HEK293 (cell line): ENCODE measurements around the gene RTN4IP1.

Source experiments
- CTCF ChIA-PET: fragments of 350-600 bp; formaldehyde crosslinking; extraction: SDS; loops from one replicate; lab custom pipeline; 2021; ENCODE audit warnings: antibody characterized with exemption; lab: Yijun Ruan, JAX
- POLR2A ChIA-PET: fragments of 300-600 bp; formaldehyde crosslinking; extraction: SDS; loops from one replicate; lab custom pipeline; 2020; ENCODE audit warnings: antibody characterized with exemption, inconsistent platforms; lab: Yijun Ruan, JAX
- H3K27ac ChIP-seq: fragments of 200-500 bp; sonication (Bioruptor generic); 2 replicates; pipeline ENCODE4 v1.5.1; 2014; ENCODE audit warnings: low read depth, low read length, control low read depth, inconsistent platforms; ENCODE audit errors: extremely low read depth
- H3K36me3 ChIP-seq, 2 experiments: fragments of 200-500 bp in 1 of 2; sonication (Bioruptor generic) in 1 of 2; 1 replicate in 1 of 2; 2 replicates in 1 of 2; pipeline ENCODE4 v1.5.1; 2014 to 2017; ENCODE audit warnings: inconsistent platforms in 2 of 2, low read length in 2 of 2; ENCODE audit not compliant: control insufficient read depth in 2 of 2, insufficient read depth in 1 of 2
- H3K4me1 ChIP-seq: fragments of 200-500 bp; sonication (Bioruptor generic); 2 replicates; pipeline ENCODE4 v1.5.1; 2014; ENCODE audit warnings: mild to moderate bottlenecking, low read length, inconsistent platforms; ENCODE audit not compliant: control insufficient read depth, insufficient read depth
- H3K4me3 ChIP-seq: 2 replicates; pipeline ENCODE4 v1.5.1; 2011; ENCODE audit warnings: low read depth, mild to moderate bottlenecking, control low read depth, low read length, moderate library complexity
- H3K9me3 ChIP-seq: fragments of 200-500 bp; sonication (Bioruptor generic); 2 replicates; pipeline ENCODE4 v1.5.1; 2014; ENCODE audit warnings: low read depth, low read length, inconsistent platforms; ENCODE audit not compliant: control insufficient read depth, insufficient read depth
- GFI1B ChIP-seq: fragments of 450-650 bp; formaldehyde crosslinking; IDR thresholded peaks from 2 replicates; pipeline ENCODE4 v1.5.1; 2016; ENCODE audit warnings: missing biosample characterization, missing genetic modification characterization
- IKZF3 ChIP-seq: fragments of 450-650 bp; IDR thresholded peaks from 2 replicates; pipeline ENCODE4 v1.5.0; 2018; ENCODE audit warnings: missing biosample characterization, mild to moderate bottlenecking, missing genetic modification characterization, moderate library complexity
- MZF1 ChIP-seq: fragments of 450-650 bp; formaldehyde crosslinking; IDR thresholded peaks from 2 replicates; pipeline ENCODE4 v1.5.1; 2017; ENCODE audit warnings: missing biosample characterization, missing genetic modification characterization, borderline replicate concordance
- ZBTB10 ChIP-seq: fragments of 450-650 bp; formaldehyde crosslinking; IDR thresholded peaks from 2 replicates; pipeline ENCODE4 v1.5.1; 2016; ENCODE audit warnings: missing biosample characterization, missing genetic modification characterization
- ZIC2 ChIP-seq: fragments of 450-650 bp; formaldehyde crosslinking; IDR thresholded peaks from 2 replicates; pipeline ENCODE4 v1.5.1; 2016; ENCODE audit warnings: missing biosample characterization, missing genetic modification characterization
- ZNF133 ChIP-seq: fragments of 450-650 bp; formaldehyde crosslinking; IDR thresholded peaks from 2 replicates; pipeline ENCODE4 v1.5.1; 2016; ENCODE audit warnings: missing biosample characterization, missing genetic modification characterization
- ZNF138 ChIP-seq: fragments of 450-650 bp; formaldehyde crosslinking; IDR thresholded peaks from 2 replicates; pipeline ENCODE4 v1.5.1; 2016; ENCODE audit warnings: missing biosample characterization, missing genetic modification characterization, borderline replicate concordance
- ZNF394 ChIP-seq: fragments of 450-650 bp; formaldehyde crosslinking; IDR thresholded peaks from 2 replicates; pipeline ENCODE4 v1.5.1; 2016; ENCODE audit warnings: missing biosample characterization, missing genetic modification characterization, mild to moderate bottlenecking, moderate library complexity, borderline replicate concordance
- ZNF488 ChIP-seq: fragments of 450-650 bp; formaldehyde crosslinking; IDR thresholded peaks from 2 replicates; pipeline ENCODE4 v1.5.1; 2016; ENCODE audit warnings: missing biosample characterization, missing genetic modification characterization
- ZNF518A ChIP-seq: fragments of 450-650 bp; formaldehyde crosslinking; conservative IDR thresholded peaks from 2 replicates; pipeline ENCODE4 v1.5.1; 2016; ENCODE audit warnings: low read depth, missing biosample characterization, missing genetic modification characterization
- ZNF629 ChIP-seq: fragments of 450-650 bp; formaldehyde crosslinking; IDR thresholded peaks from 2 replicates; pipeline ENCODE4 v1.5.1; 2017; ENCODE audit warnings: missing biosample characterization, missing genetic modification characterization
- ZNF677 ChIP-seq: fragments of 450-650 bp; IDR thresholded peaks from 2 replicates; pipeline ENCODE4 v1.5.0; 2018; ENCODE audit warnings: missing biosample characterization, mild to moderate bottlenecking, missing genetic modification characterization, moderate library complexity
- ZNF791 ChIP-seq: fragments of 450-650 bp; formaldehyde crosslinking; IDR thresholded peaks from 2 replicates; pipeline ENCODE4 v1.5.1; 2016; ENCODE audit warnings: missing biosample characterization, missing genetic modification characterization

The RTN4IP1 gene

GRCh38 chr6:106536851-106537250, 92.4 kb downstream of the RTN4IP1 start:
- Histone ChIP-seq H3K4me1 (no peaks in the 10 kb centered on the region), H3K9me3 (no peaks in the 10 kb centered on the region), H3K4me3 (no peak overlapping the region), H3K27ac (no peak overlapping the region), H3K36me3 (no peaks in the 10 kb centered on the region)
- POLR2A ChIA-PET = interaction anchor here (0.5 kb wide), 1 partner anchor 10 kb away, joined by 5 read pairs; no protein-coding TSS in a partner anchor
- CTCF ChIA-PET = interaction anchor here (0.5 to 1.7 kb wide), 3 partner anchors 24 to 583 kb away, joined by 3 to 9 read pairs (median 3); no protein-coding TSS in a partner anchor
- no peak for TF ChIP-seq ZNF394 (tag by site-specific recombination)
- no peak for TF ChIP-seq GFI1B (tag by site-specific recombination)
- TF ChIP-seq ZNF138 (tag by site-specific recombination) = no peak
- no peak for TF ChIP-seq ZNF488 (tag by site-specific recombination)

GRCh38 chr6:106536357-106536756, 92.9 kb downstream of the RTN4IP1 start:
- TF ChIP-seq IKZF3 (no peak), MZF1 (tag by site-specific recombination) (no peak), ZNF677 (no peak), ZNF629 (tag by site-specific recombination) (no peak), ZNF518A (no peak)
- H3K4me1 ChIP-seq = no peaks in the 10 kb centered on the region
- no peak overlapping the region for H3K4me3 ChIP-seq
- ChIA-PET POLR2A (interaction anchor here (0.5 kb wide), 1 partner anchor 9 kb away, joined by 5 read pairs; no protein-coding TSS in a partner anchor), CTCF (interaction anchor here (1.7 kb wide), 1 partner anchor 24 kb away, joined by 9 read pairs; no protein-coding TSS in a partner anchor)
- H3K36me3 ChIP-seq = no peaks in the 10 kb centered on the region
- H3K27ac ChIP-seq = no peak overlapping the region
- no peaks in the 10 kb centered on the region for H3K9me3 ChIP-seq

GRCh38 chr6:106535012-106535411, 94.3 kb downstream of the RTN4IP1 start:
- POLR2A ChIA-PET = no interaction called here
- no peaks in the 10 kb centered on the region for H3K4me1 ChIP-seq
- TF ChIP-seq ZBTB10 (tag by site-specific recombination) (no peak), ZIC2 (tag by site-specific recombination) (no peak), ZNF791 (no peak), ZNF133 (tag by site-specific recombination) (no peak)
- TF ChIP-seq, all 188 proteins: peak for 0
- CTCF ChIA-PET = interaction anchor here (1.7 kb wide), 1 partner anchor 31 kb away, joined by 5 read pairs; no protein-coding TSS in a partner anchor
- no peaks in the 10 kb centered on the region for H3K9me3 ChIP-seq
- H3K27ac ChIP-seq = no peak overlapping the region
- H3K36me3 ChIP-seq = no peaks in the 10 kb centered on the region
- no peak overlapping the region for H3K4me3 ChIP-seq
